Loucy (cell line): Measurements from ENCODE around the gene GBF1.

Source experiments
- H2AFZ ChIP-seq: fragments of 200-600 bp; sonication (generic); 2 replicates; pipeline ENCODE4 v1.6.0; 2016; ENCODE audit warnings: antibody characterized with exemption, mild to moderate bottlenecking, low read length, moderate library complexity
- H3F3A ChIP-seq: fragments of 200-600 bp; 2 replicates; pipeline ENCODE4 v1.6.0; 2016; ENCODE audit warnings: antibody characterized with exemption, low read depth, mild to moderate bottlenecking
- H3K27me3 ChIP-seq: fragments of 200-600 bp; sonication (generic); 2 replicates; pipeline ENCODE4 v1.6.1; 2014; ENCODE audit warnings: low read length, mild to moderate bottlenecking; ENCODE audit not compliant: insufficient read depth, poor library complexity, severe bottlenecking
- H3K36me3 ChIP-seq: fragments of 200-600 bp; sonication (generic); 2 replicates; pipeline ENCODE4 v1.6.1; 2016; ENCODE audit warnings: low read length; ENCODE audit not compliant: insufficient read depth
- H3K4me1 ChIP-seq: fragments of 200-600 bp; sonication (generic); 2 replicates; pipeline ENCODE4 v1.5.1; 2014; ENCODE audit warnings: low read length, mild to moderate bottlenecking; ENCODE audit not compliant: insufficient read depth, poor library complexity, severe bottlenecking
- H3K4me2 ChIP-seq: fragments of 200-600 bp; sonication (generic); 2 replicates; pipeline ENCODE4 v1.6.0; 2014; ENCODE audit warnings: antibody characterized with exemption, low read length, low read depth, mild to moderate bottlenecking; ENCODE audit not compliant: poor library complexity, severe bottlenecking
- H3K4me3 ChIP-seq: fragments of 200-600 bp; sonication (generic); 2 replicates; pipeline ENCODE4 v1.5.1; 2014; ENCODE audit warnings: low read length, mild to moderate bottlenecking, mixed read lengths; ENCODE audit not compliant: poor library complexity, severe bottlenecking
- H3K79me2 ChIP-seq: fragments of 200-600 bp; sonication (generic); 2 replicates; pipeline ENCODE4 v1.6.1; 2014; ENCODE audit warnings: low read length; ENCODE audit not compliant: insufficient read depth
- H3K9ac ChIP-seq: fragments of 200-600 bp; sonication (generic); 2 replicates; pipeline ENCODE4 v1.6.0; 2014; ENCODE audit warnings: mild to moderate bottlenecking, low read depth, low read length, moderate library complexity; ENCODE audit not compliant: poor library complexity, severe bottlenecking
- H3K9me2 ChIP-seq: fragments of 200-600 bp; sonication (generic); replicated peaks from 2 replicates; pipeline ENCODE4 v1.6.1; 2016; ENCODE audit warnings: low read depth, low read length, mixed read lengths
- H3K9me3 ChIP-seq: fragments of 200-600 bp; sonication (generic); 2 replicates; pipeline ENCODE4 v1.6.1; 2014; ENCODE audit warnings: mild to moderate bottlenecking, antibody characterized with exemption, low read length, low read depth; ENCODE audit not compliant: insufficient read depth
- H4K20me1 ChIP-seq: fragments of 200-600 bp; sonication (generic); 2 replicates; pipeline ENCODE4 v1.6.0; 2014; ENCODE audit warnings: antibody characterized with exemption, low read length, mild to moderate bottlenecking; ENCODE audit not compliant: insufficient read depth, poor library complexity, severe bottlenecking
- CTCF ChIP-seq: fragments of 200-600 bp; sonication (generic); conservative IDR thresholded peaks from 2 replicates; pipeline ENCODE4 v1.5.1; 2014; ENCODE audit warnings: mild to moderate bottlenecking, antibody characterized with exemption, low read length
- EZH2phosphoT487 ChIP-seq: fragments of 200-600 bp; IDR thresholded peaks from 2 replicates; pipeline ENCODE4 v1.6.1; 2018; ENCODE audit warnings: antibody characterized with exemption, mild to moderate bottlenecking, moderate library complexity, borderline replicate concordance

The GBF1 gene

DNA sequence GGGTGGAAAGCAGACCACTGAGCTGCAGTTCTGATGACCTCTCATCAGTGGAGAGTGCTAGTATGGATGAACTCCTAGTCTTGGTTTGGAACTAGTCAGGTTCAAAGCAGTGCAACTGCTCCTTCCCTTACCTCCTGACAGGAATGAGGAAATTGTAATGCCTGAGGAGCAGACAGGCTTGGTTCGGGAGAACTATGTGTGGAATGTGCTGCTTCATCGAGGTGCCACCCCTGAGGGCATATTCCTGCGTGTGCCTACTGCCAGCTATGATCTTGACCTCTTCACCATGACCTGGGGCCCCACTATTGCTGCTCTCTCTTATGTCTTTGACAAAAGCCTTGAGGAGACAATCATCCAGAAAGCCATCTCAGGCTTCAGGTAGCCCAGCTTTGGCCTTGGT is 122.7 kb downstream of the GBF1 start:
- no peaks in the 10 kb centered on the region for H3K9me3 ChIP-seq
- H3K4me1 ChIP-seq = no peaks in the 10 kb centered on the region
- H3K36me3 ChIP-seq = peaks cover 84% of the 10 kb centered on the region; the same call in 1 of the 2 replicates
- H3K79me2 ChIP-seq = no peaks in the 10 kb centered on the region
- H2AFZ ChIP-seq = no peak overlapping the region
- H3K9me2 ChIP-seq = no peaks in the 10 kb centered on the region
- H4K20me1 ChIP-seq = no peaks in the 10 kb centered on the region
- no peak for TF ChIP-seq CTCF
- no peak for TF ChIP-seq EZH2phosphoT487
- no peak overlapping the region for H3K4me2 ChIP-seq
- H3K4me3 ChIP-seq = no peak overlapping the region
- no peaks in the 10 kb centered on the region for H3F3A ChIP-seq
- no peak overlapping the region for H3K9ac ChIP-seq
- H3K27me3 ChIP-seq = no peaks in the 10 kb centered on the region

GRCh38 chr10:102371295-102371694 is 126.0 kb downstream of the GBF1 start:
- TF ChIP-seq EZH2phosphoT487 (no peak), CTCF (no peak)
- Histone ChIP-seq H3K4me1 (no peaks in the 10 kb centered on the region), H3K9me2 (no peaks in the 10 kb centered on the region), H2AFZ (no peak overlapping the region), H3K79me2 (no peaks in the 10 kb centered on the region), H3K36me3 (peaks cover 76% of the 10 kb centered on the region; the same call in 1 of the 2 replicates), H3K27me3 (no peaks in the 10 kb centered on the region), H4K20me1 (no peaks in the 10 kb centered on the region), H3K9me3 (no peaks in the 10 kb centered on the region), H3K4me3 (no peak overlapping the region), H3K4me2 (no peak overlapping the region), H3K9ac (no peak overlapping the region), H3F3A (no peaks in the 10 kb centered on the region)

GRCh38 chr10:102375250-102375649 is 129.9 kb downstream of the GBF1 start:
- H3F3A ChIP-seq = no peaks in the 10 kb centered on the region
- no peaks in the 10 kb centered on the region for H3K4me1 ChIP-seq
- H3K36me3 ChIP-seq = peaks cover 68% of the 10 kb centered on the region; the same call in 1 of the 2 replicates
- TF ChIP-seq CTCF (no peak), EZH2phosphoT487 (no peak)
- H4K20me1 ChIP-seq = no peaks in the 10 kb centered on the region
- H2AFZ ChIP-seq = no peak overlapping the region
- no peak overlapping the region for H3K4me3 ChIP-seq
- no peak overlapping the region for H3K9ac ChIP-seq
- H3K9me2 ChIP-seq = no peaks in the 10 kb centered on the region
- no peaks in the 10 kb centered on the region for H3K9me3 ChIP-seq
- H3K4me2 ChIP-seq = no peak overlapping the region
- H3K79me2 ChIP-seq = no peaks in the 10 kb centered on the region
- no peaks in the 10 kb centered on the region for H3K27me3 ChIP-seq
